Gastrocnemius medialis (tissue), 4 donors: ENCODE data around the gene SH3BGRL2. TPM values are rescaled to one million over a fixed set of nuclear protein-coding genes. Genes with fewer than 3 reads are reported as not detected.

Source experiments
- ATAC-seq, 2 donors: fragments of 150-250 bp; one replicate each; pipeline ENCODE4 v1.9.1; 2016
- DNase-seq, 2 donors: peaks; one replicate each; pipeline ENCODE4 v3.0.0-alpha.2; 2019
- H3K27ac ChIP-seq, 4 donors: fragments of 200-600 bp; sonication (generic); 1 replicate in 1 of 4; 2 replicates in 3 of 4; pipeline ENCODE4 v1.5.1; 2016 to 2018; ENCODE audit warnings: mild to moderate bottlenecking in 2 of 4, moderate library complexity in 1 of 4
- H3K27me3 ChIP-seq, 3 donors: fragments of 200-600 bp; sonication (generic) in 2 of 3; 1 replicate in 1 of 3; 2 replicates in 2 of 3; pipeline versions ENCODE4 v1.5.1 to v1.6.0; 2016 to 2019; ENCODE audit warnings: mild to moderate bottlenecking in 1 of 3, moderate library complexity in 1 of 3
- H3K36me3 ChIP-seq, 2 donors: fragments of 200-600 bp; sonication (generic) in 1 of 2; one replicate each; pipeline ENCODE4 v1.5.1; 2017 to 2018
- H3K4me1 ChIP-seq, 2 donors: fragments of 200-600 bp; sonication (generic) in 1 of 2; one replicate each; pipeline ENCODE4 v1.5.1; 2016 to 2017; ENCODE audit warnings: mild to moderate bottlenecking in 2 of 2
- H3K4me3 ChIP-seq, 4 donors: fragments of 200-600 bp; sonication (generic) in 3 of 4; 1 replicate in 1 of 4; 2 replicates in 3 of 4; pipeline ENCODE4 v1.5.1; 2016 to 2019; ENCODE audit warnings: mild to moderate bottlenecking in 2 of 4
- H3K9me3 ChIP-seq, 3 donors: fragments of 200-600 bp; sonication (generic) in 2 of 3; 1 replicate in 1 of 3; 2 replicates in 2 of 3; pipeline ENCODE4 v1.5.1; 2016 to 2019
- POLR2A ChIP-seq, 2 donors: fragments of 450-650 bp; IDR thresholded peaks; one replicate each; pipeline ENCODE4 v1.6.1; 2017; ENCODE audit warnings: antibody characterized with exemption in 2 of 2, mild to moderate bottlenecking in 2 of 2, moderate library complexity in 2 of 2
- in situ Hi-C, 4 donors: fragments of 200-750 bp; cut with MboI; loops; one replicate each; pipeline versions ENCODE4 v1.15.0 to v1.8.0; 2017; ENCODE audit warnings: low sequenced_read_pairs in 4 of 4
- intact Hi-C: fragments of 100-400 bp; cut with DNase I; formaldehyde crosslinking; loops from one replicate; pipeline ENCODE4 v1.15.1; 2023; ENCODE audit warnings: low total_unique reads
- total RNA-seq, 4 donors: library from RNA; depleted of rRNA; stranded (reverse); fragments of >200 nt; gene quantifications; one replicate each; pipeline versions ENCODE4 v1.1.0 to v1.2.3, GENCODE V29; 2016
- TF ChIP-seq, protein P1 (sequence below), 5 experiments: fragments of 450-650 bp in 3 of 5; fragments of 200-600 bp in 2 of 5; sonication (generic) in 2 of 5; IDR thresholded peaks in 4 of 5; conservative IDR thresholded peaks in 1 of 5; 1 replicate in 4 of 5; 2 replicates in 1 of 5; pipeline ENCODE4 v1.5.1; 2016 to 2019; ENCODE audit warnings: antibody characterized with exemption in 5 of 5, mild to moderate bottlenecking in 3 of 5, moderate library complexity in 3 of 5

Gene SH3BGRL2
- total RNA-seq, 4 donors from 2014 or later, result 8.0 to 15.7 (median 9.1) TPM

DNA sequence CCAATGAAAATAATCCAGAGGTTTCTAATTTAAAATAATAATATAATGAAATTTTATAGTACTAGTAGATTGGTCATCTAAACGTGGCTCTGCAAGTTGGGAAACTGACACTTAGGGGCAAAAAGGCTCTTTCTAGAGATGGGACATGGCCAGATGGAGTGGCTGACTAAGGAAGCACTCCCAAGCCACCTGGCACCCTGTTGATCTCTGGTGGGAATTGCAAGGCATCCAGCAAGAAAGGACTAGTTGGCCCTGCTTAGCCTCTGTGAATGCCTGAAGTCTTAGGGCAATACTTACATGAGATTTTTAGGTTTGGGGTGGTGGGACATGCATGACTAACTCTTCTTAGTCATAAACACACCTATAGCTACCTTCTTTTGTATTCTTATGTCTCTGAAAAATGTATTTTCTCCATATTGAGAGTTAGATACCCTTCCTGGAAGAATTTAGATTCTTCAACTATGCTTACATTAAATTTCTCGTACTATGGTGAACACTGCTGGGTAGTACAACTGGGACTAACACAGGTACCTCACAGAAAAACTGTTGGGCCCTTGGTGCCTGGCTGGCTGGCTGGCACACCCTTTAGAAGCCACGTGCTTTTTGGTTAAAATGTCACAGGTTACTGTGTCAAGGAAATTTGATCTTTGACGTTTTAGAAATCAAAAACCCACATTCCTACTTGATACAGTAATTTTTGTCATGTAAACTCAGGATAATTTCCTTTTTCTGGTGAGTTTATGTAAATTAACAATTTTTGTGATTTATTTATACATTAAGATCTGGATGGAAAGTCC is 25.0 kb upstream of the SH3BGRL2 start:
- no peak for TF ChIP-seq POLR2A (IDR thresholded peaks at IDR 0.05)
- TF ChIP-seq, protein P1, sequence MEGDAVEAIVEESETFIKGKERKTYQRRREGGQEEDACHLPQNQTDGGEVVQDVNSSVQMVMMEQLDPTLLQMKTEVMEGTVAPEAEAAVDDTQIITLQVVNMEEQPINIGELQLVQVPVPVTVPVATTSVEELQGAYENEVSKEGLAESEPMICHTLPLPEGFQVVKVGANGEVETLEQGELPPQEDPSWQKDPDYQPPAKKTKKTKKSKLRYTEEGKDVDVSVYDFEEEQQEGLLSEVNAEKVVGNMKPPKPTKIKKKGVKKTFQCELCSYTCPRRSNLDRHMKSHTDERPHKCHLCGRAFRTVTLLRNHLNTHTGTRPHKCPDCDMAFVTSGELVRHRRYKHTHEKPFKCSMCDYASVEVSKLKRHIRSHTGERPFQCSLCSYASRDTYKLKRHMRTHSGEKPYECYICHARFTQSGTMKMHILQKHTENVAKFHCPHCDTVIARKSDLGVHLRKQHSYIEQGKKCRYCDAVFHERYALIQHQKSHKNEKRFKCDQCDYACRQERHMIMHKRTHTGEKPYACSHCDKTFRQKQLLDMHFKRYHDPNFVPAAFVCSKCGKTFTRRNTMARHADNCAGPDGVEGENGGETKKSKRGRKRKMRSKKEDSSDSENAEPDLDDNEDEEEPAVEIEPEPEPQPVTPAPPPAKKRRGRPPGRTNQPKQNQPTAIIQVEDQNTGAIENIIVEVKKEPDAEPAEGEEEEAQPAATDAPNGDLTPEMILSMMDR (IDR thresholded peaks at IDR 0.05 in 4 of 5, conservative IDR thresholded peaks at IDR 0.05 in 1 of 5), result no peak
- Histone ChIP-seq H3K4me3 (no peak overlapping the region), H3K4me1 (peaks cover 0 to 6% of the 10 kb centered on the region in 2 donors), H3K27me3 (no peaks in the 10 kb centered on the region), H3K27ac (no peak overlapping the region), H3K36me3 (no peaks in the 10 kb centered on the region), H3K9me3 (no peaks in the 10 kb centered on the region)
- no peak for DNase-seq
- intact Hi-C loops, result no loop called here
- no peak for ATAC-seq
- in situ Hi-C loops, result no loop called here

- ATAC-seq, result no peak
- intact Hi-C loops, result no loop called here
- in situ Hi-C loops, result no loop called here
- H3K4me3 ChIP-seq, result no peak overlapping the region
- H3K4me1 ChIP-seq, result peaks cover 0 to 6% of the 10 kb centered on the region in 2 donors
- H3K27me3 ChIP-seq, result no peaks in the 10 kb centered on the region
- DNase-seq, result no peak
- no peaks in the 10 kb centered on the region for H3K9me3 ChIP-seq
- H3K27ac ChIP-seq, result no peak overlapping the region
- TF ChIP-seq, protein P1 (IDR thresholded peaks at IDR 0.05 in 4 of 5, conservative IDR thresholded peaks at IDR 0.05 in 1 of 5), result no peak
- TF ChIP-seq POLR2A (IDR thresholded peaks at IDR 0.05), result no peak
- H3K36me3 ChIP-seq, result no peaks in the 10 kb centered on the region
Measured at GRCh38 chr6:79607000-79607399, 24.1 kb upstream of the SH3BGRL2 start.

DNA sequence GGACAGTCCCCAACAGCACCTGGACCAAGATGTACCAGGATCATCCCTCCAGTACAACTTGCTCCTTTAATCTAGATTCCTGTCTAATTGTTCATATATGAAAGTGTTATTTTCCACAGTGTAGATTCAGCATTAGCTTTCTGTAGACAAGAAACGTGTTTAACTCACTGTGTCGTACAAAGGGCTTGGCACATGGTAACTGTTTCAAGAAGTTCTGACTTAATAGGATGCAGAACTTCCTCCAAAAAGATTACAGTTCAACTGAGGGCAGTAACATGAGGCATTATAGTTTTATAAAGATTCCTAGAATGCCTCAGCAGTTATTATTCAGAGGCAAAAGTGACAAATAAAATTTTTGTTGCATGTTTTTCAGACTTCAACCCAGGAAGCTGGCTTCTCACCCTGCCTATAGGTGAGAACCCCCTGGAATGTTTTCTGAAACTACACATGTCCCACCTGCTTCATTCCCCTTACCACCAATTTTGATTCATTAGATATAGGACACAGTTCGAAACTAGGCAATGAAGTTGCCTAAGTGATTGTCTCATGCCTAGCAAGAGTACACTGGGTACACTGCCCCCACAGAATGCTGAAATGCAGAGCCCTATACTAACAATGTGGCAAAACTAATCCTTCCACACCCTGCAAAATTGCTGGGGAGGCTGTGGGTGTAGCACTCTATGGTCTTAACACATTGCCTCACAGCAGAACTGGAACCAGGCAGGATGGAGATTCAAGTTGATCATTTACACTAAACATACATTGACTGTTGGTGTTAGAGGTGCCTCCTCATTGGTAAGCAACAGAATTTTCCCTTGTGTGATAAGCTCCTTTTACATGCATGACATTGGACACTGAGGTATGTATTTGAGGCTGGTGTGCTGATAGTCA is 22.6 kb upstream of the SH3BGRL2 start:
- DNase-seq (no peak), ATAC-seq (no peak)
- H3K4me3 ChIP-seq, result no peak overlapping the region
- H3K4me1 ChIP-seq, result peaks cover 0 to 6% of the 10 kb centered on the region in 2 donors
- H3K27ac ChIP-seq, result no peak overlapping the region
- intact Hi-C loops, result no loop called here
- no peaks in the 10 kb centered on the region for H3K27me3 ChIP-seq
- no peaks in the 10 kb centered on the region for H3K9me3 ChIP-seq
- TF ChIP-seq POLR2A (IDR thresholded peaks at IDR 0.05), result no peak
- TF ChIP-seq, protein P1 (IDR thresholded peaks at IDR 0.05 in 4 of 5, conservative IDR thresholded peaks at IDR 0.05 in 1 of 5), result no peak
- H3K36me3 ChIP-seq, result no peaks in the 10 kb centered on the region
- in situ Hi-C loops, result no loop called here

DNA sequence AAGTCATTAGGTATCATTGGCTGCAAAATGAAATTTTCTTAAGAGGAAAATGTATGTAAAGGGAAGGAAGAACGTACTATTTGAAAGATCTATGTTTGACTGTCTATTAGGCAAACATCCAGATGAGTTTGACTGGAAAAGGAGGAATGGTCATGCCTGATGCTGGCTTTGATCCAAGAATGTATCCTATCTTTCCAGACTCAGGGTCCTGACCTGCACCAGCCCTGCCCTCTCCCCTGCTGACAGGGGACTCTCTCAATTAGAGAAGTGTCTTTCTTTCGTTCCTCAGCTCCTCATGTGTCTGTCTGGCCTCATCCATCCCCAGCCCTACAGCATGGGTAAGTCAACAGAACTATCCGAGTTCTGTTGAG is 21.9 kb upstream of the SH3BGRL2 start:
- H3K9me3 ChIP-seq, result no peaks in the 10 kb centered on the region
- DNase-seq (no peak), ATAC-seq (no peak)
- no peaks in the 10 kb centered on the region for H3K36me3 ChIP-seq
- TF ChIP-seq POLR2A (IDR thresholded peaks at IDR 0.05), result no peak
- TF ChIP-seq, protein P1 (IDR thresholded peaks at IDR 0.05 in 4 of 5, conservative IDR thresholded peaks at IDR 0.05 in 1 of 5), result no peak
- no peak overlapping the region for H3K27ac ChIP-seq
- peaks cover 0 to 6% of the 10 kb centered on the region in 2 donors for H3K4me1 ChIP-seq
- in situ Hi-C loops, result no loop called here
- no peaks in the 10 kb centered on the region for H3K27me3 ChIP-seq
- intact Hi-C loops, result no loop called here
- H3K4me3 ChIP-seq, result no peak overlapping the region
